MM.1S (cell line): Measurements from ENCODE around the gene SUPT3H.

Experiments used
- EZH2 ChIP-seq: fragments of 300-600 bp; sonication (generic); optimal IDR thresholded peaks from 2 replicates; pipeline ENCODE3; 2017; ENCODE audit warnings: low read depth, mild to moderate bottlenecking, antibody characterized with exemption, low read length, mixed read lengths
- EZH2phosphoT487 ChIP-seq: fragments of 300-600 bp; sonication (generic); IDR thresholded peaks from 2 replicates; pipeline ENCODE4 v1.6.1; 2018; ENCODE audit warnings: antibody characterized with exemption, low read length
- TF ChIP-seq, protein P1 (sequence below): fragments of 300-600 bp; sonication (generic); IDR thresholded peaks from 2 replicates; pipeline ENCODE4 v1.5.1; 2016; ENCODE audit warnings: antibody characterized with exemption, low read length, mixed read lengths

DNA sequence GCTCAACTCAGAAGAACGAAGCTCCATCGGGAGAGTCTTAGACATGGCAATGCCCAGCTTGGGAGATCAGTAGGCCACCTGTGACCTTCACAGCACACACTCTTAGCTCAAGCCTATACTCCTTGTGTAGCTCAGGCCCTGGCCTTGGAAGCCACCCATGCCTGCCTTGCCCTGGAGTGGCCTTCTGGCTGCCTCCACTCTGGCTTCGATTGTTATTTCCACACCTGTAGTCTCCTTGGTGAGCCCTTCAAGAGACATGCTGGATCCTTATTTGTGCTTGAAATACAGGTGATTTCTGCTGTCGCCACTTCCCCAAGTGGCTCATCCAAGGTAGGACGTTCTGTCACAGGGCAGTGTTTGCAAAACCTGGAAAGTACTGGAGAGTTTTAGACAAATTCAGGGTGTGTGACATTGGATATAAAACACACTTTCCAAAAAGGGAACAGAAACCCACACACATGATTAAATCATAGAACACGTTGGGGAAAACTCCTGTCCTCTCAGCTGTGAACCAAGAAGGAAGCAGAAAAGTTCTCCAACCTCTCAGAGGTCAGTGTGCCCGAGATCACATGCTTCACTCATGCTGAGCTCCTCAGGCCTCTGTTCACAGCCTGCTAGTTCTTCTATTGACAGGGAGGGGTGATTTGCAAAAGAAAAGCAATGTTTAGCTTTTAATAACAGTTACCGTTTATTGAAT lies 598.5 kb downstream of the SUPT3H start:
- TF ChIP-seq EZH2, result no peak
- TF ChIP-seq, protein P1, sequence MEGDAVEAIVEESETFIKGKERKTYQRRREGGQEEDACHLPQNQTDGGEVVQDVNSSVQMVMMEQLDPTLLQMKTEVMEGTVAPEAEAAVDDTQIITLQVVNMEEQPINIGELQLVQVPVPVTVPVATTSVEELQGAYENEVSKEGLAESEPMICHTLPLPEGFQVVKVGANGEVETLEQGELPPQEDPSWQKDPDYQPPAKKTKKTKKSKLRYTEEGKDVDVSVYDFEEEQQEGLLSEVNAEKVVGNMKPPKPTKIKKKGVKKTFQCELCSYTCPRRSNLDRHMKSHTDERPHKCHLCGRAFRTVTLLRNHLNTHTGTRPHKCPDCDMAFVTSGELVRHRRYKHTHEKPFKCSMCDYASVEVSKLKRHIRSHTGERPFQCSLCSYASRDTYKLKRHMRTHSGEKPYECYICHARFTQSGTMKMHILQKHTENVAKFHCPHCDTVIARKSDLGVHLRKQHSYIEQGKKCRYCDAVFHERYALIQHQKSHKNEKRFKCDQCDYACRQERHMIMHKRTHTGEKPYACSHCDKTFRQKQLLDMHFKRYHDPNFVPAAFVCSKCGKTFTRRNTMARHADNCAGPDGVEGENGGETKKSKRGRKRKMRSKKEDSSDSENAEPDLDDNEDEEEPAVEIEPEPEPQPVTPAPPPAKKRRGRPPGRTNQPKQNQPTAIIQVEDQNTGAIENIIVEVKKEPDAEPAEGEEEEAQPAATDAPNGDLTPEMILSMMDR, result no peak
- no peak for TF ChIP-seq EZH2phosphoT487
